Esophagus muscularis mucosa (tissue), 4 donors: ENCODE measurements around the gene RNF149. TPM values are rescaled to one million over a fixed set of nuclear protein-coding genes. Genes with fewer than 3 reads are reported as not detected.

Experiments
- DNase-seq: peaks from one replicate; pipeline ENCODE4 v3.0.0-alpha.2; 2017; ENCODE audit errors: extremely low spot score
- H3K27ac ChIP-seq, 4 donors: fragments of 200-600 bp; sonication (generic); replicated peaks in 1 of 4; 1 replicate in 3 of 4; 2 replicates in 1 of 4; pipeline ENCODE4 v1.5.1; 2016 to 2019; ENCODE audit warnings: mild to moderate bottlenecking in 1 of 4
- H3K27me3 ChIP-seq, 4 donors: fragments of 200-600 bp; sonication (generic); one replicate each; pipeline versions ENCODE4 v1.5.1 to v1.6.0; 2016 to 2019
- H3K36me3 ChIP-seq, 4 donors: fragments of 200-600 bp; sonication (generic); one replicate each; pipeline ENCODE4 v1.5.1; 2016 to 2019
- H3K4me1 ChIP-seq, 4 donors: fragments of 200-600 bp; sonication (generic); one replicate each; pipeline ENCODE4 v1.5.1; 2016 to 2019
- H3K4me3 ChIP-seq, 4 donors: fragments of 200-600 bp; sonication (generic); 1 replicate in 2 of 4; 2 replicates in 2 of 4; pipeline ENCODE4 v1.5.1; 2016 to 2019; ENCODE audit warnings: mild to moderate bottlenecking in 4 of 4, moderate library complexity in 1 of 4
- H3K9me3 ChIP-seq, 4 donors: fragments of 200-600 bp; sonication (generic); 1 replicate in 3 of 4; 2 replicates in 1 of 4; pipeline ENCODE4 v1.5.1; 2016 to 2019
- EP300 ChIP-seq: sonication (generic); formaldehyde crosslinking; IDR thresholded peaks from one replicate; pipeline ENCODE4 v1.6.1; 2017; ENCODE audit warnings: antibody characterized with exemption
- POLR2A ChIP-seq: fragments of 450-650 bp; IDR thresholded peaks from one replicate; pipeline ENCODE4 v1.6.1; 2017; ENCODE audit warnings: antibody characterized with exemption, moderate library complexity, mild to moderate bottlenecking, low read depth
- POLR2AphosphoS5 ChIP-seq, 2 donors: sonication (generic); formaldehyde crosslinking; IDR thresholded peaks; one replicate each; pipeline ENCODE4 v1.6.1; 2017; ENCODE audit warnings: antibody characterized with exemption in 2 of 2
- WGBS: methylation state at CpG from one replicate; pipeline ENCODE4 v1.1.5; 2018; 5-methylcytosine and 5-hydroxymethylcytosine counted together
- intact Hi-C: fragments of 100-400 bp; cut with DNase I; formaldehyde crosslinking; loops from one replicate; pipeline ENCODE4 v1.15.1; 2023
- total RNA-seq, 4 donors: library from RNA; depleted of rRNA; stranded (reverse); fragments of >200 nt; gene quantifications; one replicate each; pipeline versions ENCODE4 v1.1.0 to v1.2.1, GENCODE V29; 2016
- TF ChIP-seq, protein P1 (sequence below), 3 experiments: fragments of 200-600 bp in 2 of 3; fragments of 450-650 bp in 1 of 3; sonication (generic) in 2 of 3; IDR thresholded peaks; one replicate each; pipeline ENCODE4 v1.5.1; 2017 to 2019; ENCODE audit warnings: antibody characterized with exemption in 3 of 3, mild to moderate bottlenecking in 2 of 3, moderate library complexity in 1 of 3

Gene RNF149
- total RNA-seq, 4 donors from 2014 or later, result 29.5 to 66.6 (median 40.0) TPM

DNA sequence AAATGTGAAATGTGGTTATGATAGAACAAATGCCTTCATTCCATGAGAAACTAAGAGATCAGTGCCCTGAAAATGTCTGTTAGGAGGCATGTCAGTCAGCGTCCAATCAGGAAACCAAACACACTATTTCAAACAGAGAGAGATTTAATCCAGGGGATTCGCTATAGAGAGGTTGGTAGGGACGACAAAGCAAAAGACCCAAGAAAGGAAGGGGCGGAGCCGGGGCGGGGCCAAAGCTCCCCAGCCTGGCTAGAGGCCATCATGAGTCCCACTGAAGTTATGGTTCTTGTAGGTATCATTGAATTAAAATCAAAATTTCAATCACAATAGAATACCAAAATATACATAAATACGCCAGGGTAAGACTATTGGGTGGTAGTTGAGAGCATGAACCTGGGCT lies 32.9 kb upstream of the RNF149 start:
- intact Hi-C loops, result no loop called here
- no peak for DNase-seq
- Histone ChIP-seq H3K4me1 (peaks cover 0 to 5% (median 0%) of the 10 kb centered on the region in 4 donors), H3K9me3 (no peaks in the 10 kb centered on the region), H3K36me3 (no peaks in the 10 kb centered on the region), H3K27ac (no peak overlapping the region), H3K27me3 (no peaks in the 10 kb centered on the region), H3K4me3 (no peak overlapping the region)
- 90% methylated on average over 7 of the region's 7 CpGs for WGBS
- TF ChIP-seq EP300 (no peak), POLR2A (no peak), POLR2AphosphoS5 (IDR thresholded peaks at IDR 0.05) (no peak)
- TF ChIP-seq, protein P1, sequence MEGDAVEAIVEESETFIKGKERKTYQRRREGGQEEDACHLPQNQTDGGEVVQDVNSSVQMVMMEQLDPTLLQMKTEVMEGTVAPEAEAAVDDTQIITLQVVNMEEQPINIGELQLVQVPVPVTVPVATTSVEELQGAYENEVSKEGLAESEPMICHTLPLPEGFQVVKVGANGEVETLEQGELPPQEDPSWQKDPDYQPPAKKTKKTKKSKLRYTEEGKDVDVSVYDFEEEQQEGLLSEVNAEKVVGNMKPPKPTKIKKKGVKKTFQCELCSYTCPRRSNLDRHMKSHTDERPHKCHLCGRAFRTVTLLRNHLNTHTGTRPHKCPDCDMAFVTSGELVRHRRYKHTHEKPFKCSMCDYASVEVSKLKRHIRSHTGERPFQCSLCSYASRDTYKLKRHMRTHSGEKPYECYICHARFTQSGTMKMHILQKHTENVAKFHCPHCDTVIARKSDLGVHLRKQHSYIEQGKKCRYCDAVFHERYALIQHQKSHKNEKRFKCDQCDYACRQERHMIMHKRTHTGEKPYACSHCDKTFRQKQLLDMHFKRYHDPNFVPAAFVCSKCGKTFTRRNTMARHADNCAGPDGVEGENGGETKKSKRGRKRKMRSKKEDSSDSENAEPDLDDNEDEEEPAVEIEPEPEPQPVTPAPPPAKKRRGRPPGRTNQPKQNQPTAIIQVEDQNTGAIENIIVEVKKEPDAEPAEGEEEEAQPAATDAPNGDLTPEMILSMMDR (IDR thresholded peaks at IDR 0.05), result no peak

GRCh38 chr2:101340141-101340551 lies 31.6 kb upstream of the RNF149 start:
- intact Hi-C loops, result no loop called here
- WGBS, result 94% methylated on average over 1 of the region's 1 CpG

DNA sequence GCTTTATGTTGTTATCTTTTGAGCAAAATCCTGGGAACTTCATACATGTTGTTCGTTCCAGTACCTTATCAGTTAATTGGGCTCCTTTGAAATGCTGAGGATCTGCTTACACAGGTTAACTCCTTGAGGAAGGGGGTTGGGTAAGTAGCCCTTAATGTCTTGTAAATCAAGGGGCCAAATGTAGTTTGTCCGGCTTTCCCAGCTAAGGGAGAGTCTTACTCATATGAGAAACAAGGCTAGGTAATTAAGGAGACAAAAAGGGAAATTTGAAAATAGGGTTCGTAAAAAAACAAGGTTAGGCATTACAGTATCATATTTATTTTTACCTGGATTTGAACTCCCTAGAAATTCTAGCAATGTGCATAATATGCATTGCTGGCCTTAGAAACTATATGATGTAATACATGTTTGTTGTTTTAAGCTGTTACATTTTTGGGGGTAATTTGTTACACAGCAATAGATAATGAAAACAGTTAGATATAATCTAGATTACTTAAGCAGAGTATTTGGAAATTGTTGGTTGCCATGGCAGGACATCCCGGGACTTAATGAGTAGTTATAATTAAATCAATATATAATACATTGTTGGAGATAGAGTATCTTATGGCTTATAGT lies 30.9 kb upstream of the RNF149 start:
- H3K27me3 ChIP-seq, result no peaks in the 10 kb centered on the region
- peaks cover 0 to 5% (median 0%) of the 10 kb centered on the region in 4 donors for H3K4me1 ChIP-seq
- H3K27ac ChIP-seq, result no peak overlapping the region
- DNase-seq, result no peak
- WGBS, result 89% methylated on average over 4 of the region's 4 CpGs
- H3K4me3 ChIP-seq, result no peak overlapping the region
- H3K9me3 ChIP-seq, result no peaks in the 10 kb centered on the region
- no peak for TF ChIP-seq POLR2AphosphoS5 (IDR thresholded peaks at IDR 0.05)
- no peak for TF ChIP-seq EP300
- intact Hi-C loops, result no loop called here
- no peaks in the 10 kb centered on the region for H3K36me3 ChIP-seq

More at GRCh38 chr2:101340141-101340551, 31.6 kb upstream of the RNF149 start:
- TF ChIP-seq POLR2AphosphoS5 (IDR thresholded peaks at IDR 0.05) (no peak), EP300 (no peak), POLR2A (no peak)
- TF ChIP-seq, protein P1 (IDR thresholded peaks at IDR 0.05), result no peak
- no peaks in the 10 kb centered on the region for H3K36me3 ChIP-seq
- H3K4me1 ChIP-seq, result peaks cover 0 to 5% (median 0%) of the 10 kb centered on the region in 4 donors
- H3K27ac ChIP-seq, result no peak overlapping the region
- no peak for DNase-seq
- H3K9me3 ChIP-seq, result no peaks in the 10 kb centered on the region
- no peak overlapping the region for H3K4me3 ChIP-seq
- no peaks in the 10 kb centered on the region for H3K27me3 ChIP-seq

- no peak for TF ChIP-seq POLR2AphosphoS5 (IDR thresholded peaks at IDR 0.05)
- TF ChIP-seq, protein P1 (IDR thresholded peaks at IDR 0.05), result no peak
- TF ChIP-seq POLR2A, result no peak
- no peak for DNase-seq
- no peaks in the 10 kb centered on the region for H3K27me3 ChIP-seq
- peaks cover 0 to 5% (median 0%) of the 10 kb centered on the region in 4 donors for H3K4me1 ChIP-seq
- no peaks in the 10 kb centered on the region for H3K36me3 ChIP-seq
- 56% methylated on average over 2 of the region's 2 CpGs for WGBS
- H3K4me3 ChIP-seq, result no peak overlapping the region
- H3K27ac ChIP-seq, result no peak overlapping the region
- no peaks in the 10 kb centered on the region for H3K9me3 ChIP-seq
- intact Hi-C loops, result no loop called here
Measured at GRCh38 chr2:101337877-101338276, 29.4 kb upstream of the RNF149 start.

GRCh38 chr2:101332885-101333766 lies 24.6 kb upstream of the RNF149 start:
- DNase-seq, result no peak
- no peak overlapping the region for H3K27ac ChIP-seq
- no peaks in the 10 kb centered on the region for H3K9me3 ChIP-seq
- H3K4me3 ChIP-seq, result no peak overlapping the region
- intact Hi-C loops, result no loop called here
- H3K4me1 ChIP-seq, result peaks cover 8 to 14% (median 11%) of the 10 kb centered on the region in 4 donors
- 73% methylated on average over 5 of the region's 5 CpGs for WGBS
- H3K36me3 ChIP-seq, result no peaks in the 10 kb centered on the region
- H3K27me3 ChIP-seq, result no peaks in the 10 kb centered on the region
- TF ChIP-seq EP300, result no peak
- TF ChIP-seq, protein P1 (IDR thresholded peaks at IDR 0.05), result no peak
- no peak for TF ChIP-seq POLR2AphosphoS5 (IDR thresholded peaks at IDR 0.05)
- TF ChIP-seq POLR2A, result no peak
